ENCODE data around the gene CTAGE1.
A peak's percentile ranks its signal among the peaks of the same experiment; 100 is the strongest.

Gene CTAGE1

GRCh38 chr18:22441638-22442037 is 23.9 kb upstream of the CTAGE1 start:
- DNase-seq = no peak
- in situ Hi-C loops (cut with HindIII; ENCODE audit: low pct_ligation_motif_present, low pct_unique_long_range_greater_than_20kb, low sequenced_read_pairs) = no loop called here

DNA sequence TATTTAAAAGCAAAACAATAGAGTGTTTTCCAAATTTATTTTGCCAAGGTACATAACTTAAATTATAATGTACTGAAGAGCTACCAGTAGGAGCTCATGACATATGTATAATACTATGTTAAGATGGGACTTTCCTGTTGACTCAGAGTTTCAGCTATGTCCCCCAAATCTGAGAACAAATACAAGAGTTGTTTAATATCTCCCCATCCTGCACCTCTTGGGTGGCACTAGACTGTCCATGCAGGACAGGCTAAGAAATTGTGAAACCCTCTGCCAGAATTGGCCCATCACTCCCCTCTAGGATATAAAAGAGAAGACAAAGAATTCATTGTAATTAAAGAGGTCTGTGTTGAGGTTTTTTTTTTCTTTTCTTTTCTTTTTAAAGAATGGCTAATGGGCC is 21.7 kb upstream of the CTAGE1 start:
- in situ Hi-C loops (cut with HindIII; ENCODE audit: low pct_ligation_motif_present, low pct_unique_long_range_greater_than_20kb, low sequenced_read_pairs) = no loop called here

GRCh38 chr18:22436136-22436535 is 18.4 kb upstream of the CTAGE1 start:
- no peak for DNase-seq
- in situ Hi-C loops (cut with HindIII; ENCODE audit: low pct_ligation_motif_present, low pct_unique_long_range_greater_than_20kb, low sequenced_read_pairs) = no loop called here

More for the DNA sequence above, 21.7 kb upstream of the CTAGE1 start:
- no peak for DNase-seq

GRCh38 chr18:22434973-22435608 is 17.4 kb upstream of the CTAGE1 start:
- peak; percentile 4 for DNase-seq
- in situ Hi-C loops (cut with HindIII; ENCODE audit: low pct_ligation_motif_present, low pct_unique_long_range_greater_than_20kb, low sequenced_read_pairs) = no loop called here

DNA sequence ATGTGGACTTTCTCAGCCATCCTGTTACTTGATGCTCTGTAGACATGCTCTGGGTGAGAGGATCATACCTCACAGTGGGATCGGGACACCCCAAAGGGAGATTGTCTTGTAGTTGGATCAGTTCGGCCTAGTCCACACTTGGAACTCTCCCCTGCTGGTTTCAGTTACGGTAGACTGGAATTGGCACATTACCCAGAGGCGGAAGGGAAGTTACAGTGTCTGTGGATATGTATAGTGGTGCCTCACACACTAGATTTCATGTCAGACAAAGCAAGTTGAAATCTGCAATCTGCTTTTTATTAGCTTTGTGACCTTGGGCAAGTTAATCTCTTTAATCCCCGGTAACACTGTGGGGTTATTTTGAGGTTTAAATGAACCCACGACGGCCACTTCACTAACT is 16.2 kb upstream of the CTAGE1 start:
- no peak for DNase-seq
- in situ Hi-C loops (cut with HindIII; ENCODE audit: low pct_ligation_motif_present, low pct_unique_long_range_greater_than_20kb, low sequenced_read_pairs) = no loop called here

DNA sequence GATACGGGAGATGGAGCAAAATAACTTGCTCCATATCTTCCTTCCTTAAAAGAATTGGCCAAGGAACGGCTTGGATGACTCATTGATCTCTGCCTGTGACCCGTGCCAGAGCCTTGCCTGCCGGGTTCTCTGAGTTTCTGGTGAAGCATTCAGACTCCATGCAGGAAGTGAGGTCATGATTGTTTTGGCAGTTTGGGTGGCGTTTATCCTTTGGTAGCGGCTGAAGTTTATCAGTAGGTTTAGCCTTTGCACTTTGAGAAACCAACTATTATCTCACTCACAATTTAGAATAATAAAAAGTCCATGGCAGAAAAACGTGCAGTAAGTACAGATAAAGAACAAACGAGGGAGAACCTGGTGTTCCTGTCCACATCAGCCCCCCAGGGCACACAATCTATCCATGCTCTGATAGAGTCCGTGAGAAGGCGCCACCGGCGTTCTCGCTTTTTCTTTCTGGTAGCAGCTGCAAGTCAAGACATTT is 15.0 kb upstream of the CTAGE1 start:
- in situ Hi-C loops (cut with HindIII; ENCODE audit: low pct_ligation_motif_present, low pct_unique_long_range_greater_than_20kb, low sequenced_read_pairs) = no loop called here

GRCh38 chr18:22429564-22429963 is 11.8 kb upstream of the CTAGE1 start:
- no peak for DNase-seq
- in situ Hi-C loops (cut with HindIII; ENCODE audit: low pct_ligation_motif_present, low pct_unique_long_range_greater_than_20kb, low sequenced_read_pairs) = no loop called here

More for the DNA sequence above, 15.0 kb upstream of the CTAGE1 start:
- peak; percentile 72 for DNase-seq

DNA sequence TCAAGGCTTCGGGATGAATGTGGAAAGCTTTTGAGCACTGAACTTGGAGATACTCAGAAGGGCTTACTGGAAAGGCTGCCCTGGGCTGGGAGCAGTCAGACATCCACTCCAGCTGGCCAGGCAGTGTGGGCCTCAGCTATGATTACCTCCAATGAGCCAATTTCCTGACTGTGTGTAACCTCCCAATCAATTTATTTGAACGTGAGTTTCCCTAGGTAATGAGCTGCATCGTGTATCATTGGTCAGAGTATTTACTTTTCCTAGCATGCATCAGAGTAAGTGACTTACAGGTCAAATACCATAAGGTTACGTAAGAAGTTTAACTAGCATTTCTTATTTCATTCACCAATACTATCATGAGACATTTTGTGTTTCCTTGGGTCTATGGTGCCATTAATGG is 11.0 kb upstream of the CTAGE1 start:
- DNase-seq = no peak
- in situ Hi-C loops (cut with HindIII; ENCODE audit: low pct_ligation_motif_present, low pct_unique_long_range_greater_than_20kb, low sequenced_read_pairs) = no loop called here

DNA sequence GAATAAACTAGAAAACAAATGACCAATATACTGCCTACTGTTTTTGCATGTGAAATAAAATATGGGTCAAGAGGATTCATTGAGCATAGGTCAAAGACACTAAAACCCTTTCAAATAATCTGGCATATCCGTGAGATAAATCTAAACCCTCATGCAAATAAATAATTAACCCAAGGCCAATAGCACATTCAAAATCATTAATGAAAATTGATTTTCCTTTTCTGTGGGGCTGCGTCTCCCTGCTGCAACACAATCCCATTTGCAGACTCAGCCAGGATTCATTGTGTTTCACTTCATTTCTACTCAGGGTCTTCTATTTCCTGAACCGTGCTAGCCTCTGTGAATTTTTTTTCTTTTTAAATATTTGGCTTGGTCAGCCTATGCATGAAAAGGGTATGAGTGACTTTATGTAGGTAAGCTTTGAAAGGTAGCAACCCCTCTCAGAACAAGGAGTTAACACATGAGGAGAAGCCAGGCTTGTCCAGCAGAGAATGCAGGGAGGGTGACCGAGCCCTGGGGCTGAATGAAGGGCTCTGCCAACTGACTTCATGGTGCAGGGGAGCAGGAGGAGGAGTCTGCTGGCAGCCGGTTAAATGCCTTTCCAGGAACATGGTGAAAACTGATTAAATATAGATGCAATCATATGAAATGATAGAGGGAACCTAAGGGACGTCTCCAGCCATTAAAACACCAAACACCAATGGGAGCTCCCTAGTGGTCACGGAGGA is 10.3 kb upstream of the CTAGE1 start:
- DNase-seq = no peak
- in situ Hi-C loops (cut with HindIII; ENCODE audit: low pct_ligation_motif_present, low pct_unique_long_range_greater_than_20kb, low sequenced_read_pairs) = no loop called here

GRCh38 chr18:22424565-22424963 is 6.8 kb upstream of the CTAGE1 start:
- DNase-seq = peak; percentile 4
- in situ Hi-C loops (cut with HindIII; ENCODE audit: low pct_ligation_motif_present, low pct_unique_long_range_greater_than_20kb, low sequenced_read_pairs) = no loop called here

- in situ Hi-C loops (cut with HindIII; ENCODE audit: low pct_ligation_motif_present, low pct_unique_long_range_greater_than_20kb, low sequenced_read_pairs) = no loop called here
- no peak for DNase-seq
Observed at GRCh38 chr18:22423878-22424564, 6.3 kb upstream of the CTAGE1 start.

- in situ Hi-C loops (cut with HindIII; ENCODE audit: low pct_ligation_motif_present, low pct_unique_long_range_greater_than_20kb, low sequenced_read_pairs) = no loop called here
- no peak for DNase-seq
Observed at GRCh38 chr18:22422909-22423548, 5.3 kb upstream of the CTAGE1 start.

- in situ Hi-C loops (cut with HindIII; ENCODE audit: low pct_ligation_motif_present, low pct_unique_long_range_greater_than_20kb, low sequenced_read_pairs) = no loop called here
Observed at GRCh38 chr18:22420652-22421051, 2.9 kb upstream of the CTAGE1 start.

DNA sequence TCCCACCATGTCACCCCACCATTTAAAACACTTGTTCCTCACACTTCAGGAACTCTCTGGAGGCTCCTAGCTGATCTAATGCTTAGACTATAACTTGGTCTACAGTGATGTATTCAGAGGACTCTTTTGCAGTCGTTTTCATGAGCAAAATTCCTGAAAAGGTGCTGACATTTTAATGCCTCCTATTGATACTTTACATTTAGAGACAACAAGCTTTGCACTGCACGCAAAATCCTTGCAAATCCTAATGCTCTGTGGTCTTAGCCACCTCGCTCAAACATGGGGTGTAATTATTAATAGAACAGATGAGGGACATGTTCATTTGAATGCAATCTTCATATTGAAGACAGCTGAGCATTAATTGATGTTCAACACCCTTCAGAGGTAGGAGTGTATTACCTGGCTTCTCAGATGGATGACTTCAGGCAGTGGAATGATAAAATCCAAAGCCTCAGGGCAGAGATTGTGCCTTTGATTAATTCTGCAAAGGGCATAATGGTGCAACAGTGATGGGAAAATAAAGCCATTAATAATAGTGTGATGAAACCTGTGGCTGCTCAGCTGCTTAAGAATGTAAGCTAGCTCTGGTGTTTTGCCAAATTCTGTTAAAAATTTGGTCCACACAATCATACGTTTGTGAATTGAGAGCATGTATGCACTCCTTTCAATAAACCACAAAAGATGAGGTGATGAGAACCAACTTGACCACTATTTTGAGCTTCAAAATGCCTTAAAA is 5.4 kb downstream of the CTAGE1 start:
- in situ Hi-C loops (cut with HindIII; ENCODE audit: low pct_ligation_motif_present, low pct_unique_long_range_greater_than_20kb, low sequenced_read_pairs) = no loop called here
- DNase-seq = no peak

More at GRCh38 chr18:22420652-22421051, 2.9 kb upstream of the CTAGE1 start:
- DNase-seq = no peak

DNA sequence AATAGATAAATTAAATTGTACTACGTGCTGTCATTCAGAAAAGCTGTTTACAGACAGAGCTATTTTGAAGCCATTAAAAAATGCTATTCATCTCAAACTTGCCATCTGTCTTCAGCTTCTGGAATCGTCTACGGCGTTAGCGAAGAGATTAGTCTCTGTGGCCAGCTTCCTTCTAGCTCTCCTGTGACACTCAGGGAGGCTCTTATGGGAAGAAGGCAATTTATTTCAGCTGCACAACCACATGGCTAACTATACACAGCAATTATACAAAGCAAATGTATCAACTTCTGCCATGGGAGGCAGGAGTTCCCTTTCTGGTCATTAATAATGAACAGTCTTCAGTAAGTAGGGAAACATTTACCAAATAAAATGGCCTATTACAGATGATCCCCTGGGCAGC is 6.3 kb downstream of the CTAGE1 start:
- DNase-seq = no peak
- in situ Hi-C loops (cut with HindIII; ENCODE audit: low pct_ligation_motif_present, low pct_unique_long_range_greater_than_20kb, low sequenced_read_pairs) = no loop called here

DNA sequence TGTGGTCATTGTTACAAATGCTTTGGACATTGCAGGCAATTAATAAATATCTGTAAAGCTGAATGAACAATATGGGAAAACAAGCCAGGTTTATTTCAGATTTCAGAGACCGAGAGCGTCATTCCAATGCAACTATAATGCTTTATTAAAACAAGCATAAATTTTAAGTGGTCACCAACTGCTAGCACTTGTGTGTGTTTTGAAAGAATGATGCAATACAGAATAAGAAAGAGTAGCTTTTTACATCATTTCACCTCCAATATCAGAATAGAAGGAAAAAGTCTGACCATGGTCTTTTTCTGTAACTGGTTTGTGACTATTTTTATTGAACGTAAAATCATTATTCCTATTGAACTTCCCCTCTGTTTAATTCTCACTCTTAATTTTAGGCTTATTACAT is 7.6 kb downstream of the CTAGE1 start:
- no peak for DNase-seq
- in situ Hi-C loops (cut with HindIII; ENCODE audit: low pct_ligation_motif_present, low pct_unique_long_range_greater_than_20kb, low sequenced_read_pairs) = no loop called here

GRCh38 chr18:22409445-22409844 is 8.3 kb downstream of the CTAGE1 start:
- DNase-seq = no peak
- in situ Hi-C loops (cut with HindIII; ENCODE audit: low pct_ligation_motif_present, low pct_unique_long_range_greater_than_20kb, low sequenced_read_pairs) = no loop called here

- in situ Hi-C loops (cut with HindIII; ENCODE audit: low pct_ligation_motif_present, low pct_unique_long_range_greater_than_20kb, low sequenced_read_pairs) = no loop called here
- DNase-seq = no peak
Observed at GRCh38 chr18:22408059-22408458, 9.7 kb downstream of the CTAGE1 start.

All from ACHN (cell line).